CMK (cell line): Measurements from ENCODE around the gene INHBB.

Experiments used
- DNase-seq: peaks from one replicate; pipeline ENCODE4 v3.0.0-alpha.2; 2010; ENCODE audit warnings: low read depth

The INHBB gene

GRCh38 chr2:120343100-120343432 is 2.9 kb upstream of the INHBB start:
- DNase-seq: no peak

DNA sequence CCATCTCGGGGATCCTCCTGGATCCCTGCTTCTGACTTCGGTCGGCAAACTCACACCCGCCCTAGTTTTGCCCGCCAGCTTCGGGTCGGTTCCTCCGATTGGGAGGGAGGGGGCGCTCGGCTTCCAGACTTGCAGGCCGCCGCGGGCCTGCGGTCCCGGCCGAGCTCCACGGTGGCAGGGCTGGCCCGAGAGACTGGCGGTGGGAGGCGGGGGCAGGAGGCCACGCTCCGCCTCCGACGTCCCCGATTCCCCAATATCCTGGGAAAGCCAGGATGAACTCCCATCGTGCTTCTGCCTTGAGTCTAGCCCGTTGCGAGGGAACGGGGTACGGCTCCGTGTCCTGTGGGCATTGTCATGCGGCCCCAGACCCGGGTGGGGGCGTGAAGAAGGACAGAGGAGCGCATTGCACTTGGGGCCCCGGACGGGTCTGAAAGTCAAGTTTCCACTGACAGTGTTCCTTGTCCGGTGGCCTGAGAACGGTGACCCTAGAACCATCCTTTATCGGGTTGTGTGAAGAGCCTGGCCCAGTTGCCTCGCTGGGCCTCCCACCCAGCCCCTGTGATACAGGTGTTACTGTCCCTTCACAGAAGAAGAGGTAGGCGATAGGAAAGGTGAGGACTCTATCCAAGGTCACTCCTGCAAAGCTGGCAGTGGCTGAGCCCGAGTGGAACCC is 2.4 kb upstream of the INHBB start:
- DNase-seq: no peak

- no peak for DNase-seq
Observed at GRCh38 chr2:120344214-120344975, 1.5 kb upstream of the INHBB start.

- no peak for DNase-seq
Observed at GRCh38 chr2:120344976-120345581, 857 bp upstream of the INHBB start.

DNA sequence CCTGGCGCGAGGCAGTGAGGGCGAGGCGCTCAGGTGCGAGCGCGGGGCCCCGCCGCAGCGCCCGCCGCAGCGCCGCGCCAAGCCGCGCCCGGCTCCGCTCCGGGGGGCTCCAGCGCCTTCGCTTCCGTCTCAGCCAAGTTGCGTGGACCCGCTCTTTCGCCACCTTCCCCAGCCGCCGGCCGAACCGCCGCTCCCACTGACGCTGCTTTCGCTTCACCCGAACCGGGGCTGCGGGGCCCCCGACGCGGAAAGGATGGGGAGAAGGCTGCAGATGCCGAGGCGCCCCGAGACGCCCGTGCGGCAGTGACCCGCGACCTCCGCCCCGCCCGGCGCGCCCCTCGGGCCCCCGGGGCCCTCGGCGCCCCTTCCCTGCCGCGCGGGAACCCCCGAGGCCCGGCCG is 328 bp upstream of the INHBB start:
- DNase-seq: no peak

GRCh38 chr2:120346667-120347358 is 877 bp downstream of the INHBB start:
- no peak for DNase-seq

GRCh38 chr2:120347396-120348060 is 1.6 kb downstream of the INHBB start:
- no peak for DNase-seq

GRCh38 chr2:120348134-120348736 is 2.3 kb downstream of the INHBB start:
- no peak for DNase-seq

DNA sequence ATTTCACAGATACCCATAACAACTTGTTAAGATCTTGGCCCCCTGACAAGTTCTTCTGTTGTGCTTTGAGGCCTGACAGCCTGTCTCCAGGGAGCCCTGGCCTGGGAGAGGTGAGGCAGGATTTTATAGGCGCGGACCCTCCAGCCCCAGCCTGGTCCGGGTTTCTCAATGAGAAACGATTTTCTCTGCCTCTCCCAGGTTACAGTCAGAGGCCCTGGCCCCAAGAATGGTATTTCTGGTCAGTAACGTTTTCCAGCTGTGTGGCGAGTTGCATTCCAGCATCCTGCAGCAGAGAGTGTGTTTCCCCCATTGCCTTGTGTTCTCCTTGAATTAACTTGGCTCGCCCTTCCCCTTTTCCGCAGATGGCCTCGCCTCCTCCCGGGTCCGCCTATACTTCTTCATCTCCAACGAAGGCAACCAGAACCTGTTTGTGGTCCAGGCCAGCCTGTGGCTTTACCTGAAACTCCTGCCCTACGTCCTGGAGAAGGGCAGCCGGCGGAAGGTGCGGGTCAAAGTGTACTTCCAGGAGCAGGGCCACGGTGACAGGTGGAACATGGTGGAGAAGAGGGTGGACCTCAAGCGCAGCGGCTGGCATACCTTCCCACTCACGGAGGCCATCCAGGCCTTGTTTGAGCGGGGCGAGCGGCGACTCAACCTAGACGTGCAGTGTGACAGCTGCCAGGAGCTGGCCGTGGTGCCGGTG is 3.0 kb downstream of the INHBB start:
- no peak for DNase-seq

DNA sequence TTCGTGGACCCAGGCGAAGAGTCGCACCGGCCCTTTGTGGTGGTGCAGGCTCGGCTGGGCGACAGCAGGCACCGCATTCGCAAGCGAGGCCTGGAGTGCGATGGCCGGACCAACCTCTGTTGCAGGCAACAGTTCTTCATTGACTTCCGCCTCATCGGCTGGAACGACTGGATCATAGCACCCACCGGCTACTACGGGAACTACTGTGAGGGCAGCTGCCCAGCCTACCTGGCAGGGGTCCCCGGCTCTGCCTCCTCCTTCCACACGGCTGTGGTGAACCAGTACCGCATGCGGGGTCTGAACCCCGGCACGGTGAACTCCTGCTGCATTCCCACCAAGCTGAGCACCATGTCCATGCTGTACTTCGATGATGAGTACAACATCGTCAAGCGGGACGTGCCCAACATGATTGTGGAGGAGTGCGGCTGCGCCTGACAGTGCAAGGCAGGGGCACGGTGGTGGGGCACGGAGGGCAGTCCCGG is 3.5 kb downstream of the INHBB start:
- DNase-seq: no peak

DNA sequence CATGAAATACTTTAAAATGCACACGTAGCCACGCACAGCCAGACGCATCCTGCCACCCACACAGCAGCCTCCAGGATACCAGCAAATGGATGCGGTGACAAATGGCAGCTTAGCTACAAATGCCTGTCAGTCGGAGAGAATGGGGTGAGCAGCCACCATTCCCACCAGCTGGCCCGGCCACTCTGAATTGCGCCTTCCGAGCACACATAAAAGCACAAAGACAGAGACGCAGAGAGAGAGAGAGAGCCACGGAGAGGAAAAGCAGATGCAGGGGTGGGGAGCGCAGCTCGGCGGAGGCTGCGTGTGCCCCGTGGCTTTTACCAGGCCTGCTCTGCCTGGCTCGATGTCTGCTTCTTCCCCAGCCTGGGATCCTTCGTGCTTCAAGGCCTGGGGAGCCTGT is 4.1 kb downstream of the INHBB start:
- DNase-seq: no peak

DNA sequence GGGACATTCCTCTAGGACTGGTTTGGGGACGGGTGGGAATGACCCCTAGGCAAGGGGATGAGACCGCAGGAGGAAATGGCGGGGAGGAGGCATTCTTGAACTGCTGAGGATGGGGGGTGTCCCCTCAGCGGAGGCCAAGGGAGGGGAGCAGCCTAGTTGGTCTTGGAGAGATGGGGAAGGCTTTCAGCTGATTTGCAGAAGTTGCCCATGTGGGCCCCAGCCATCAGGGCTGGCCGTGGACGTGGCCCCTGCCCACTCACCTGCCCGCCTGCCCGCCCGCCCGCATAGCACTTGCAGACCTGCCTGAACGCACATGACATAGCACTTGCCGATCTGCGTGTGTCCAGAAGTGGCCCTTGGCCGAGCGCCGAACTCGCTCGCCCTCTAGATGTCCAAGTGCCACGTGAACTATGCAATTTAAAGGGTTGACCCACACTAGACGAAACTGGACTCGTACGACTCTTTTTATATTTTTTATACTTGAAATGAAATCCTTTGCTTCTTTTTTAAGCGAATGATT is 4.9 kb downstream of the INHBB start:
- no peak for DNase-seq

DNA sequence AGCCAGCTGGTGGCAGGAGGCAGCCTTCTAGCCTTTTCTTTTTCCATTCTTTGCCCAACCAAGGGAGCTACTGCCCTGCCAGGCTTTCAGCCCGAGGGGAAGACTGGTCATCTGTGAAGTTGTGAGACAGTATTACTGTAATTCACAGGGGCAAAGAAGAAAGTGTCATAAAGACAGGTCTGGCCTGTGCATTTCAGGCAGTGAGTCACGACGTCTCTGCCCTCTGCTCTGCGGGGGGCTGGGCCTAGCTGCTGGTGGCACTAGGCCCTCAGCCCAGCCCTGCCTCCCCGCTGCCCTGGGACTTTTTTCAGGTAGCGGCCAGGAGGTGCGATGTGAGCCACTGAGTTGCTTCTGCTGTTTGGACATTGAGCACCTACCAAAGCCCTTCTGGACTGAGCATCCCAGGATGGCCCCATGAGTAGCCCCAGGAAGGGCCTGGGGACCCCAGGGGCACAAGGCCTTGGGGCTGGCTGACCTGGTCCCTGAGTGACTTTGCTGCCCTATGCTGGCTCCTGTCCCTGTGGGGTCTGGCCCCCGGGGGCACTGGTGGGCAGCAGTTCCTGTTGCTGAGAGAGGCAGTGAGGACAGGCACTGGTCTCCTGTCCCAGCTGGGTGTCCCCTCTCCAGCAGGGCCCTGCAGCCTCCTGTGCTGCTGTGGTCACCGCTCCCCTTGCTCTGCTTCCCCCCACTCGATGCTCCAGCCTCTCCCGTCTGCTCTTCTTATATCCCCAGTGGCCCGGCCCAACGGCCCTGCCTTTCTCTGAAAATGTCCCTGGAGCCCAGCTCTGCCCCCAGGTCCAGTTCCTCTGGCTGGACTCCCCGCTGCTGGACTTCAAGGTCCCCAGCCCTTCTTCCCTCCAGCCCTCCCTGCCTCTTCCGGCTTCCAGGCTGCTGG is 7.0 kb downstream of the INHBB start:
- DNase-seq: no peak

GRCh38 chr2:120353591-120353898 is 7.6 kb downstream of the INHBB start:
- DNase-seq: no peak

DNA sequence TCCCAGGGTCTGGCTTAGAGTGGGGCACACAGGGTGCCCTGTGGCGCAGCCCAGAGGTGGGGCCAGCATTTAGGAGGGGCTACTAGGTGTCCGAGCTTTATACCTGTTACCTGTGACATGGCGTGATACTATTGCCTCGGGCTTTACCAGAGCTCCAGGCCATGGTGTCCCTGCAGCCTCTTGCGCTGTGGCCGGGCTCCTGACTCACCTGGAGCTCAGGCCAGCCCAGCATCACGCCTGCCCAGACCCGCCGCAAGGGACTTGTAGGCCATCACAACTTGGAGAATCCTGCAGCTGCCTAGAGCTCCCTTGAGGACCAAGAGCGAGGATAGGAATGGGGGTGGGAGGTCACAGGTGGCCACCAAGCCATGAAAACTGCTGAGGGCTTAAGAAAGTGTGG is 8.0 kb downstream of the INHBB start:
- no peak for DNase-seq

DNA sequence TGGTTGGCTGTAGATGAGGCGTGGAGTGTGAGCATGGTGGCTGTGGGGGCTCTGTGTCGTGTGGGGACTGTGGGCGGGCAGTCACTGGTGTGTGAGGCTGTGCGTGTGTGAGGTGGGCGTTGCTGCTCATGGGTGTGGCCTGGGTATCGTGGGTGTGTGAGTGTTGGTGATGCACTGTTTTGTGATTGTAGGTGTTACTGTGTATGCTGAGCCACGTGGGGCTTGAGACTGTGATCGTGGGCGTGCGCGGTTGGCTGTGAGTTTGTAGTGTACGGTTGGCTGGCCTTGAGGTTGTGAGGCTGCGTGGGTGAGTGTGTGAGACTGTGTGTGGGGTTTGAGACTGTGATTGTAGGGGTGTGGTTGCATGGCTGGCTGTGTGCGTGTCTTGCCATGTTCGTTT is 8.5 kb downstream of the INHBB start:
- DNase-seq: no peak

DNA sequence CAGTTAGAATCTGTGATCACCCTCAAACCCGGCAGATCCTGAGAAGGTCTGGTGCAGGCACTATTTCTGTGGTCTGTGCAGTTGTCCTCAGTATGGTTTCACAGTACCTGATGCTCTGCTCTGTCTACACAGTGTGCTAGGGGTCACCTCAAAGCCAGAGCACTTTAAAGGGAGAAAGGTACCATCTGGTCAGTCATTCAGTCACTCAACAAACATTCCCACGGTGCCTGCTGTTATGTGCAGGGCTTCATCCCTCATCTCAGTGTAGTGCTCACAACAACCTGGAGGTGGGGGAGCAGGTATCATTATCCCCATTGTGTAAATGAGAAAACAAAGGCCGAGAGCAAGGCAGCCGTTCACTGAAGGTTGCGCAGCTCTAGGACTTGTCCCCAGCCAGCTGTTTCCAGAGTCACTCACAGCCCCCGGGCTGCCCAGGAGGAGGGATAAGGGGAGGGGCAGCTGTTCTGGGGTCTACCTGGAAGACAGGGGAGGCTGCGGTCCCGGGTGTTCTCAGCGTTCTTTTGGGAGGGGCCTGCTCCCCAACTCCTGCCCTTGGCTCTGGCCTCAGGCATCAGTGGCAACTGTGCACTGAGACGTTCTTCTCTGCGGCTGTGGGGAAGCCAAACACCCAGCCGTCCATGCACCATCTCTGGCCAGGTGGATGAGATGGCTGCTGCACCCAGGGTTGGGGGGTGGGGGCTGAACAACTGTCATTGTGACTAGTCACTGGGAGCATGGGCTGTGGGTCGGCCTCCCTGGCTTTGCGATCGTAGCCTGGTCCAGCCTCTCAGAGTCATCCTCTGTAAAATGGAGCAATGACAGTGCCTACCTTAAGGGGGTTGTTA is 9.2 kb downstream of the INHBB start:
- no peak for DNase-seq

DNA sequence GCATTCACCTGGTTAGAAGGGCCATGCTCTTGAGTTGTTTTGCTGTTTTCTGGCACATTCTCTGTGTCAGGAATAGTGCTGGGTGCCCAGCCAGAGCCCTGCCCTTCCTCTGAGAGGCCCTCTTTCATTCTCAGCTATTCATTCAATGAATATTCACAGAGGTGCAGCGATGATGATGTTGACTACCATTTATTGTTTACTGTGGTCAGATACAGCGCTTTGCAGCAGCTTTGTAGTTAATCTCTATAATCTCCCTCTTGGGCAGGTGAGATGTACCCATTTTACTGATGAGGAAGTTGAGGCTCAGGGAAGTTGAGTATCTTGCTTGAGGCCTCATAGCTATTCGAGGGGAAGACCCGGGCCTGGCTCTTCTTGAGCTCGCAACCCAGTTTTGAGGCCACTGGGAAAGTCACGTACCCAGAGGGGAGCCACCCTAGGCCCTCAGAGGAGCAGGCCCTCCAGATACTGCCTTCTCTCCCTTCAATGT is 9.9 kb downstream of the INHBB start:
- no peak for DNase-seq

- no peak for DNase-seq
Observed at GRCh38 chr2:120357768-120358167, 11.8 kb downstream of the INHBB start.
